ENCODE measurements around the gene ATXN7L2. TPM values are rescaled to one million over a fixed set of nuclear protein-coding genes. Genes with fewer than 3 reads are reported as not detected.
"Not testable (repeated sequence)": the region's sequence is repeated elsewhere in the genome, so short reads cannot be mapped to it uniquely, and the experiment has no call there.

The ATXN7L2 gene
- total and polyA plus RNA-seq, 11 donors: 1.2 to 3.8 (median 2.1) TPM

GRCh38 chr1:109443476-109443875 lies 40.2 kb upstream of the ATXN7L2 start:
- Histone ChIP-seq H3K27ac (no peak overlapping the region), H3K9me3 (no peaks in the 10 kb centered on the region), H3K36me3 (no peaks in the 10 kb centered on the region), H3K4me1 (peaks cover 0 to 6% (median 0%) of the 10 kb centered on the region in 12 donors), H3K27me3 (peaks cover 0 to 24% (median 0%) of the 10 kb centered on the region in 9 donors), H3K4me3 (no peak overlapping the region)
- DNase-seq: no peak
- no peak for TF ChIP-seq CTCF (IDR thresholded peaks at IDR 0.05)
- TF ChIP-seq POLR2A (IDR thresholded peaks at IDR 0.05): no peak
- intact Hi-C loops (cut with DNase I): no loop called here
- no peak for ATAC-seq
- WGBS, 4 donors: 30 to 43% (median 37%) methylated on average over 2 of the region's 2 CpGs

GRCh38 chr1:109444346-109444745 lies 39.4 kb upstream of the ATXN7L2 start:
- Histone ChIP-seq H3K9me3 (no peaks in the 10 kb centered on the region), H3K4me1 (no peaks in the 10 kb centered on the region), H3K4me3 (no peak overlapping the region), H3K27me3 (peaks cover 0 to 24% (median 0%) of the 10 kb centered on the region in 9 donors), H3K36me3 (no peaks in the 10 kb centered on the region), H3K27ac (no peak overlapping the region)
- ATAC-seq (no peak), DNase-seq (no peak)
- 70 to 90% (median 83%) methylated on average over 1 of the region's 1 CpG for WGBS, 4 donors
- intact Hi-C loops (cut with DNase I): no loop called here
- TF ChIP-seq POLR2A (IDR thresholded peaks at IDR 0.05): no peak
- TF ChIP-seq CTCF (IDR thresholded peaks at IDR 0.05): no peak

- peaks cover 0 to 32% (median 0%) of the 10 kb centered on the region in 9 donors for H3K27me3 ChIP-seq
- H3K9me3 ChIP-seq; H3K36me3 ChIP-seq; H3K27ac ChIP-seq; DNase-seq; H3K4me1 ChIP-seq; intact Hi-C loops (cut with DNase I); H3K4me3 ChIP-seq; ATAC-seq: not testable (repeated sequence)
- WGBS, 4 donors: 68 to 76% (median 75%) methylated on average over 11 of the region's 11 CpGs
Observed at GRCh38 chr1:109445949-109446695, 37.6 kb upstream of the ATXN7L2 start.

- ATAC-seq (no peak), DNase-seq (no peak)
- 65 to 68% (median 67%) methylated on average over 4 of the region's 4 CpGs for WGBS, 4 donors
- H3K27me3 ChIP-seq: peaks cover 0 to 27% (median 0%) of the 10 kb centered on the region in 9 donors
- TF ChIP-seq CTCF (IDR thresholded peaks at IDR 0.05) (no peak), POLR2A (IDR thresholded peaks at IDR 0.05) (no peak)
- no peak overlapping the region for H3K4me3 ChIP-seq
- H3K36me3 ChIP-seq: no peaks in the 10 kb centered on the region
- no peak overlapping the region for H3K27ac ChIP-seq
- no peaks in the 10 kb centered on the region for H3K9me3 ChIP-seq
- intact Hi-C loops (cut with DNase I): no loop called here
- no peaks in the 10 kb centered on the region for H3K4me1 ChIP-seq
Observed at GRCh38 chr1:109447524-109447923, 36.2 kb upstream of the ATXN7L2 start.

Measured in heart left ventricle (tissue), 16 donors.